ENCODE data around the gene EZR. TPM values are rescaled to one million over a fixed set of nuclear protein-coding genes. Genes with fewer than 3 reads are reported as not detected.
A peak's percentile ranks its signal among the peaks of the same experiment; 100 is the strongest.

EZR gene
- total and polyA plus RNA-seq, 2 of the 13 experiments (the other 11 are each of a cell fraction or from before 2014, with no cell fraction given) = 34.7 to 60.3 TPM

DNA sequence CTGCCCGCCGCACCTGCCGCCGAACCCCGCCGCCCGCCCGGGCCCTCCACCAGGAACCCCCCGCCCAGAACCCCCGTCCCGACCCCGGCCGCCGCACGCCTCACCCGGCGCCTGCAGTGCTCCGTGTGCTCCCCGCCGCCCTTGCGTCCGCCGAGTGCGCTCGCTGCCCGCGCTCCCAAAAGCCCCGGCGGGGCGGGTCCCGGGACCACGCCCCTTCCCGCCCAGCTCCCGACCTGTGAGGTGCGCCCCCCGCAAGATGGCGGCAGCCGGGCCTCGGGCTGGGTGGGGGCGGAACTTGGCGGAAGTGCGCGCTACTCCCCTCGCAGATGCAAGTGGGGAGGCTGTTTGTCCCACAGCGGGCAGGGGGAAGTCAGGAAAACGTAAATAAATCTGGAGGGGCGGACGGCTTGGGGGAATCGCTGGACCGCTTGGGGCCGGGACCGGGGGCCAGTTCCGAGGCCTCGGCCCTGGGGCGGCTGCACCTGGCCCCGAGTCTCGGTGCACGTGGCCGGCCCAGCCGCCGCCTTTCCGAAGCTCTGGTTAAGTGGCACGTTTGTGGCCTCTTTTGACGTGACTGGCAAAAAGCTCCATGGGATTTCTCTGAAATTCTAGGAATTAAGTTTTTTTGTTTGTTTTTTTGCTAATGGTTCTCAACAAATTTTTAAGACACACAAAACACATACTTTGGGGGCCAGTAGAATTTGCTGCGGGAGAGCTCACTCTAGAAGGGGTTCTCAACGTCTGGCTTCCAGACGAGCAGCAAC, at the start of gene EZR (continued):
- TF ChIP-seq SRSF1 (optimal IDR thresholded peaks at IDR 0.05; ENCODE audit: low read depth, low read length) (peak; percentile 91), KLF15 (CRISPR knock-in tag; IDR thresholded peaks at IDR 0.05; ENCODE audit: borderline replicate concordance) (peak; percentile 60; the same call in 1 of the 2 replicates), FOXA1 (IDR thresholded peaks at IDR 0.05) (no peak), FOXA1 (CRISPR knock-in tag; IDR thresholded peaks at IDR 0.05) (no peak), ZNF441 (CRISPR knock-in tag; IDR thresholded peaks at IDR 0.05; ENCODE audit: borderline replicate concordance) (peak; percentile 49; the same call in 1 of the 2 replicates), TCF12 (IDR thresholded peaks at IDR 0.05) (no peak), TCF12 (CRISPR knock-in tag; IDR thresholded peaks at IDR 0.05) (peak; percentile 77), RFX5 (IDR thresholded peaks at IDR 0.05; ENCODE audit: low read depth, low read length) (no peak), NFKB2 (CRISPR knock-in tag; IDR thresholded peaks at IDR 0.05; ENCODE audit: borderline replicate concordance) (peak; percentile 93), SRSF9 (IDR thresholded peaks at IDR 0.05; ENCODE audit: borderline replicate concordance, insufficient read depth, low read depth, low read length, poor library complexity, severe bottlenecking) (no peak), ZNF136 (CRISPR knock-in tag; IDR thresholded peaks at IDR 0.05; ENCODE audit: low read depth) (0 out of 2 replicates have a peak, but pooled peaks have one; percentile 85), ZNF317 (CRISPR knock-in tag; IDR thresholded peaks at IDR 0.05) (peak; percentile 63; the same call in 1 of the 2 replicates), ZNF124 (CRISPR knock-in tag; IDR thresholded peaks at IDR 0.05) (no peak), AKAP8 (CRISPR knock-in tag; IDR thresholded peaks at IDR 0.05) (peak; percentile 61; the same call in 1 of the 2 replicates), PAWR (CRISPR knock-in tag; IDR thresholded peaks at IDR 0.05; ENCODE audit: borderline replicate concordance) (0 out of 2 replicates have a peak, but pooled peaks have one; percentile 37)
- TF ChIP-seq, protein P1, sequence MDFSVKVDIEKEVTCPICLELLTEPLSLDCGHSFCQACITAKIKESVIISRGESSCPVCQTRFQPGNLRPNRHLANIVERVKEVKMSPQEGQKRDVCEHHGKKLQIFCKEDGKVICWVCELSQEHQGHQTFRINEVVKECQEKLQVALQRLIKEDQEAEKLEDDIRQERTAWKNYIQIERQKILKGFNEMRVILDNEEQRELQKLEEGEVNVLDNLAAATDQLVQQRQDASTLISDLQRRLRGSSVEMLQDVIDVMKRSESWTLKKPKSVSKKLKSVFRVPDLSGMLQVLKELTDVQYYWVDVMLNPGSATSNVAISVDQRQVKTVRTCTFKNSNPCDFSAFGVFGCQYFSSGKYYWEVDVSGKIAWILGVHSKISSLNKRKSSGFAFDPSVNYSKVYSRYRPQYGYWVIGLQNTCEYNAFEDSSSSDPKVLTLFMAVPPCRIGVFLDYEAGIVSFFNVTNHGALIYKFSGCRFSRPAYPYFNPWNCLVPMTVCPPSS (IDR thresholded peaks at IDR 0.05) = no peak
- TF ChIP-seq, protein P2, sequence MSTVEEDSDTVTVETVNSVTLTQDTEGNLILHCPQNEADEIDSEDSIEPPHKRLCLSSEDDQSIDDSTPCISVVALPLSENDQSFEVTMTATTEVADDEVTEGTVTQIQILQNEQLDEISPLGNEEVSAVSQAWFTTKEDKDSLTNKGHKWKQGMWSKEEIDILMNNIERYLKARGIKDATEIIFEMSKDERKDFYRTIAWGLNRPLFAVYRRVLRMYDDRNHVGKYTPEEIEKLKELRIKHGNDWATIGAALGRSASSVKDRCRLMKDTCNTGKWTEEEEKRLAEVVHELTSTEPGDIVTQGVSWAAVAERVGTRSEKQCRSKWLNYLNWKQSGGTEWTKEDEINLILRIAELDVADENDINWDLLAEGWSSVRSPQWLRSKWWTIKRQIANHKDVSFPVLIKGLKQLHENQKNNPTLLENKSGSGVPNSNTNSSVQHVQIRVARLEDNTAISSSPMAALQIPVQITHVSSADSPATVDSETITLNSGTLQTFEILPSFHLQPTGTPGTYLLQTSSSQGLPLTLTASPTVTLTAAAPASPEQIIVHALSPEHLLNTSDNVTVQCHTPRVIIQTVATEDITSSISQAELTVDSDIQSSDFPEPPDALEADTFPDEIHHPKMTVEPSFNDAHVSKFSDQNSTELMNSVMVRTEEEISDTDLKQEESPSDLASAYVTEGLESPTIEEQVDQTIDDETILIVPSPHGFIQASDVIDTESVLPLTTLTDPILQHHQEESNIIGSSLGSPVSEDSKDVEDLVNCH (CRISPR knock-in tag; IDR thresholded peaks at IDR 0.05) = peak; percentile 92; the same call in 1 of the 2 replicates
- TF ChIP-seq, protein P3, sequence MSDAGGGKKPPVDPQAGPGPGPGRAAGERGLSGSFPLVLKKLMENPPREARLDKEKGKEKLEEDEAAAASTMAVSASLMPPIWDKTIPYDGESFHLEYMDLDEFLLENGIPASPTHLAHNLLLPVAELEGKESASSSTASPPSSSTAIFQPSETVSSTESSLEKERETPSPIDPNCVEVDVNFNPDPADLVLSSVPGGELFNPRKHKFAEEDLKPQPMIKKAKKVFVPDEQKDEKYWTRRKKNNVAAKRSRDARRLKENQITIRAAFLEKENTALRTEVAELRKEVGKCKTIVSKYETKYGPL (CRISPR knock-in tag; IDR thresholded peaks at IDR 0.05) = peak; percentile 92
- TF ChIP-seq, protein P4, sequence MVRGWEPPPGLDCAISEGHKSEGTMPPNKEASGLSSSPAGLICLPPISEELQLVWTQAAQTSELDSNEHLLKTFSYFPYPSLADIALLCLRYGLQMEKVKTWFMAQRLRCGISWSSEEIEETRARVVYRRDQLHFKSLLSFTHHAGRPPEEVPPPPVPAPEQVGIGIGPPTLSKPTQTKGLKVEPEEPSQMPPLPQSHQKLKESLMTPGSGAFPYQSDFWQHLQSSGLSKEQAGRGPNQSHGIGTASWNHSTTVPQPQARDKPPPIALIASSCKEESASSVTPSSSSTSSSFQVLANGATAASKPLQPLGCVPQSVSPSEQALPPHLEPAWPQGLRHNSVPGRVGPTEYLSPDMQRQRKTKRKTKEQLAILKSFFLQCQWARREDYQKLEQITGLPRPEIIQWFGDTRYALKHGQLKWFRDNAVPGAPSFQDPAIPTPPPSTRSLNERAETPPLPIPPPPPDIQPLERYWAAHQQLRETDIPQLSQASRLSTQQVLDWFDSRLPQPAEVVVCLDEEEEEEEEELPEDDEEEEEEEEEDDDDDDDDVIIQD (CRISPR knock-in tag; IDR thresholded peaks at IDR 0.05; ENCODE audit: low read depth) = 0 out of 2 replicates have a peak, but pooled peaks have one; percentile 32
- TF ChIP-seq, protein P5, sequence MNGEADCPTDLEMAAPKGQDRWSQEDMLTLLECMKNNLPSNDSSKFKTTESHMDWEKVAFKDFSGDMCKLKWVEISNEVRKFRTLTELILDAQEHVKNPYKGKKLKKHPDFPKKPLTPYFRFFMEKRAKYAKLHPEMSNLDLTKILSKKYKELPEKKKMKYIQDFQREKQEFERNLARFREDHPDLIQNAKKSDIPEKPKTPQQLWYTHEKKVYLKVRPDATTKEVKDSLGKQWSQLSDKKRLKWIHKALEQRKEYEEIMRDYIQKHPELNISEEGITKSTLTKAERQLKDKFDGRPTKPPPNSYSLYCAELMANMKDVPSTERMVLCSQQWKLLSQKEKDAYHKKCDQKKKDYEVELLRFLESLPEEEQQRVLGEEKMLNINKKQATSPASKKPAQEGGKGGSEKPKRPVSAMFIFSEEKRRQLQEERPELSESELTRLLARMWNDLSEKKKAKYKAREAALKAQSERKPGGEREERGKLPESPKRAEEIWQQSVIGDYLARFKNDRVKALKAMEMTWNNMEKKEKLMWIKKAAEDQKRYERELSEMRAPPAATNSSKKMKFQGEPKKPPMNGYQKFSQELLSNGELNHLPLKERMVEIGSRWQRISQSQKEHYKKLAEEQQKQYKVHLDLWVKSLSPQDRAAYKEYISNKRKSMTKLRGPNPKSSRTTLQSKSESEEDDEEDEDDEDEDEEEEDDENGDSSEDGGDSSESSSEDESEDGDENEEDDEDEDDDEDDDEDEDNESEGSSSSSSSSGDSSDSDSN (CRISPR knock-in tag; IDR thresholded peaks at IDR 0.05) = peak; percentile 37
- TF ChIP-seq, protein P6, sequence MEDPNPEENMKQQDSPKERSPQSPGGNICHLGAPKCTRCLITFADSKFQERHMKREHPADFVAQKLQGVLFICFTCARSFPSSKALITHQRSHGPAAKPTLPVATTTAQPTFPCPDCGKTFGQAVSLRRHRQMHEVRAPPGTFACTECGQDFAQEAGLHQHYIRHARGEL (CRISPR knock-in tag; IDR thresholded peaks at IDR 0.05) = 0 out of 2 replicates have a peak, but pooled peaks have one; percentile 27
